CD14-positive monocyte (primary cell): ENCODE data around the gene FAM163B. TPM values are rescaled to one million over a fixed set of nuclear protein-coding genes. Genes with fewer than 3 reads are reported as not detected.

Experiments
- DNase-seq, 3 donors: peaks; one replicate each; pipeline ENCODE4 v3.0.0-alpha.2; 2011 to 2022
- H2AFZ ChIP-seq: 2 replicates; pipeline ENCODE4 v1.6.0; 2012; ENCODE audit warnings: mild to moderate bottlenecking, low read depth, low read length, inconsistent platforms; ENCODE audit not compliant: insufficient read depth, poor library complexity, severe bottlenecking
- H3K27ac ChIP-seq, 2 donors: 1 replicate in 1 of 2; 2 replicates in 1 of 2; pipeline ENCODE4 v1.5.1; 2012 to 2013; ENCODE audit warnings: low read length in 2 of 2, control low read depth in 1 of 2, inconsistent platforms in 1 of 2, low read depth in 1 of 2, mild to moderate bottlenecking in 1 of 2
- H3K27me3 ChIP-seq, 2 donors: one replicate each; pipeline versions ENCODE4 v1.6.0 to v1.6.1; 2011 to 2013; ENCODE audit warnings: low read length in 2 of 2; ENCODE audit not compliant: control insufficient read depth in 2 of 2, insufficient read depth in 2 of 2
- H3K36me3 ChIP-seq, 2 donors: replicated peaks in 1 of 2; 1 replicate in 1 of 2; 2 replicates in 1 of 2; pipeline versions ENCODE4 v1.5.1 to v1.6.1; 2012 to 2013; ENCODE audit warnings: low read length in 2 of 2, control low read depth in 1 of 2, inconsistent platforms in 1 of 2, mild to moderate bottlenecking in 1 of 2; ENCODE audit not compliant: insufficient read depth in 2 of 2, control insufficient read depth in 1 of 2
- H3K4me1 ChIP-seq, 2 donors: 1 replicate in 1 of 2; 2 replicates in 1 of 2; pipeline versions ENCODE4 v1.5.1 to v1.6.1; 2012 to 2013; ENCODE audit warnings: low read length in 2 of 2, control low read depth in 1 of 2, inconsistent platforms in 1 of 2, mild to moderate bottlenecking in 1 of 2, moderate library complexity in 1 of 2; ENCODE audit not compliant: insufficient read depth in 2 of 2, control insufficient read depth in 1 of 2
- H3K4me2 ChIP-seq: replicated peaks from 2 replicates; pipeline ENCODE3; 2012; ENCODE audit warnings: low read length, moderate library complexity, mild to moderate bottlenecking; ENCODE audit not compliant: poor library complexity, severe bottlenecking; ENCODE audit errors: extremely low read depth
- H3K4me3 ChIP-seq, 3 experiments: fragments of 200-600 bp in 1 of 3; sonication (generic) in 1 of 3; replicated peaks in 1 of 3; 1 replicate in 2 of 3; 2 replicates in 1 of 3; pipeline ENCODE4 v1.5.1; 2011 to 2013; ENCODE audit warnings: low read length in 3 of 3, mild to moderate bottlenecking in 3 of 3, control low read depth in 2 of 3, low read depth in 2 of 3, inconsistent platforms in 1 of 3, moderate library complexity in 1 of 3
- H3K79me2 ChIP-seq: 2 replicates; pipeline ENCODE4 v1.6.0; 2012; ENCODE audit warnings: mild to moderate bottlenecking, control low read depth, inconsistent platforms, low read length, moderate library complexity; ENCODE audit not compliant: insufficient read depth
- H3K9ac ChIP-seq: 2 replicates; pipeline ENCODE4 v1.6.0; 2017; ENCODE audit warnings: low read length, mild to moderate bottlenecking; ENCODE audit not compliant: insufficient read depth, poor library complexity, severe bottlenecking
- H3K9me3 ChIP-seq, 2 donors: replicated peaks in 1 of 2; 1 replicate in 1 of 2; 2 replicates in 1 of 2; pipeline versions ENCODE4 v1.5.1 to v1.6.1; 2012 to 2013; ENCODE audit warnings: low read length in 2 of 2, control low read depth in 1 of 2; ENCODE audit not compliant: control insufficient read depth in 1 of 2, insufficient read depth in 1 of 2
- H4K20me1 ChIP-seq: 2 replicates; pipeline ENCODE4 v1.6.0; 2012; ENCODE audit warnings: mild to moderate bottlenecking, low read length, control low read depth, moderate library complexity; ENCODE audit not compliant: insufficient read depth
- H3K27ac Mint-ChIP-seq, 7 donors: one replicate each; pipeline ENCODE4 v1.8.0; 2020; ENCODE audit warnings: mild to moderate bottlenecking in 7 of 7, mixed read lengths in 7 of 7, moderate library complexity in 6 of 7, inconsistent platforms in 2 of 7
- H3K27me3 Mint-ChIP-seq, 3 donors: one replicate each; pipeline ENCODE4 v1.8.0; 2021 to 2022; ENCODE audit warnings: low read depth in 3 of 3, mild to moderate bottlenecking in 3 of 3, mixed read lengths in 3 of 3, moderate library complexity in 3 of 3, inconsistent platforms in 1 of 3
- H3K36me3 Mint-ChIP-seq, 2 donors: one replicate each; pipeline ENCODE4 v1.8.0; 2020; ENCODE audit warnings: mixed read lengths in 2 of 2, inconsistent platforms in 1 of 2, mild to moderate bottlenecking in 1 of 2
- H3K4me1 Mint-ChIP-seq: one replicate; pipeline ENCODE4 v1.8.0; 2020; ENCODE audit warnings: mild to moderate bottlenecking, mixed read lengths
- H3K4me3 Mint-ChIP-seq, 2 donors: one replicate each; pipeline ENCODE4 v1.8.0; 2020; ENCODE audit warnings: mild to moderate bottlenecking in 2 of 2, mixed read lengths in 2 of 2, moderate library complexity in 1 of 2
- H3K9me3 Mint-ChIP-seq, 7 donors: one replicate each; pipeline ENCODE4 v1.8.0; 2020 to 2022; ENCODE audit warnings: mixed read lengths in 7 of 7, mild to moderate bottlenecking in 6 of 7, moderate library complexity in 6 of 7, inconsistent platforms in 2 of 7
- CTCF ChIP-seq: fragments of 200-600 bp; IDR thresholded peaks from one replicate; pipeline ENCODE4 v1.8.0; 2022; ENCODE audit warnings: antibody characterized with exemption, mild to moderate bottlenecking
- WGBS: methylation state at CpG from one replicate; pipeline ENCODE4 v1.1.5; 2013; ENCODE audit warnings: missing lambda C conversion rate; ENCODE audit not compliant: insufficient coverage; 5-methylcytosine and 5-hydroxymethylcytosine counted together
- intact Hi-C, 2 donors: fragments of 100-400 bp; cut with micrococcal nuclease; formaldehyde crosslinking; loops; one replicate each; pipeline versions ENCODE4 v1.15.0 to v1.15.1; 2023
- polyA plus RNA-seq, 3 donors: library from polyadenylated mRNA; depleted of rRNA in 1 of 3; unstranded in 2 of 3; stranded (reverse) in 1 of 3; fragments of 300-500 nt in 2 of 3; fragments of >200 nt in 1 of 3; fragmentation: Illumina TruSeq in 2 of 3; gene quantifications; 1 replicate in 2 of 3; 2 replicates in 1 of 3; pipeline ENCODE4 v1.2.3, GENCODE V29; 2012 to 2021

Gene FAM163B
- polyA plus RNA-seq, 3 donors: not detected

- no peaks in the 10 kb centered on the region for H3K36me3 ChIP-seq
- H3K9me3 ChIP-seq: no peaks in the 10 kb centered on the region
- no peak overlapping the region for H2AFZ ChIP-seq
- no peaks in the 10 kb centered on the region for H3K4me1 ChIP-seq
- H3K9ac ChIP-seq: no peak overlapping the region
- no peak overlapping the region for H3K4me3 ChIP-seq
- H3K79me2 ChIP-seq: no peaks in the 10 kb centered on the region
- H4K20me1 ChIP-seq: no peaks in the 10 kb centered on the region
- no peak for DNase-seq
- peaks cover 0 to 4% (median 0%) of the 10 kb centered on the region in 7 donors for H3K9me3 Mint-ChIP-seq
- H3K27ac Mint-ChIP-seq: no peak overlapping the region
- H3K4me1 Mint-ChIP-seq: peaks cover 5% of the 10 kb centered on the region
- no peak overlapping the region for H3K27ac ChIP-seq
- H3K36me3 Mint-ChIP-seq: no peaks in the 10 kb centered on the region
- H3K27me3 ChIP-seq: peaks cover 0 to 6% of the 10 kb centered on the region in 2 donors
- no peak overlapping the region for H3K4me3 Mint-ChIP-seq
- H3K27me3 Mint-ChIP-seq: peaks cover 23 to 34% (median 31%) of the 10 kb centered on the region in 3 donors
- no peak for TF ChIP-seq CTCF
- intact Hi-C loops: no loop called here
- H3K4me2 ChIP-seq: no peak overlapping the region
- 83% methylated on average over 10 of the region's 13 CpGs for WGBS
These were observed 7.6 kb upstream of the FAM163B start for GRCh38 chr9:133616643-133617405.

GRCh38 chr9:133615606-133616188 is 6.5 kb upstream of the FAM163B start:
- peaks cover 0 to 3% of the 10 kb centered on the region in 2 donors for H3K27me3 ChIP-seq
- H3K27ac ChIP-seq: no peak overlapping the region
- peaks cover 5% of the 10 kb centered on the region for H3K4me1 Mint-ChIP-seq
- intact Hi-C loops: no loop called here
- H3K36me3 Mint-ChIP-seq: no peaks in the 10 kb centered on the region
- no peak overlapping the region for H3K27ac Mint-ChIP-seq
- H4K20me1 ChIP-seq: no peaks in the 10 kb centered on the region
- H3K4me2 ChIP-seq: no peak overlapping the region
- no peak overlapping the region for H3K4me3 Mint-ChIP-seq
- no peak overlapping the region for H3K4me3 ChIP-seq
- H3K9me3 Mint-ChIP-seq: peaks cover 0 to 4% (median 0%) of the 10 kb centered on the region in 7 donors
- no peak overlapping the region for H3K9ac ChIP-seq
- H3K36me3 ChIP-seq: no peaks in the 10 kb centered on the region
- H3K4me1 ChIP-seq: no peaks in the 10 kb centered on the region
- DNase-seq: no peak
- 86% methylated on average over 13 of the region's 13 CpGs for WGBS
- no peaks in the 10 kb centered on the region for H3K79me2 ChIP-seq
- H3K27me3 Mint-ChIP-seq: peaks cover 23 to 31% (median 23%) of the 10 kb centered on the region in 3 donors
- TF ChIP-seq CTCF: no peak
- H3K9me3 ChIP-seq: no peaks in the 10 kb centered on the region
- no peak overlapping the region for H2AFZ ChIP-seq
